ENCODE data around the gene DUS2. TPM values are rescaled to one million over a fixed set of nuclear protein-coding genes. Genes with fewer than 3 reads are reported as not detected.
"Not testable (repeated sequence)": the region's sequence is repeated elsewhere in the genome, so short reads cannot be mapped to it uniquely, and the experiment has no call there.

DUS2 gene
- total and polyA plus RNA-seq, 2 experiments from 2014 or later = 21.3 to 29.7 TPM

GRCh38 chr16:68111379-68111778 lies 88.3 kb downstream of the DUS2 start:
- Histone ChIP-seq H3K9me3 (ENCODE audit: low read depth) (no peaks in the 10 kb centered on the region), H3K4me3 (no peak overlapping the region), H3K4me1 (ENCODE audit: low read depth) (no peaks in the 10 kb centered on the region), H3K27me3 (no peaks in the 10 kb centered on the region), H3K27ac (no peak overlapping the region), H3K36me3 (no peaks in the 10 kb centered on the region)
- TF ChIP-seq, protein P1, sequence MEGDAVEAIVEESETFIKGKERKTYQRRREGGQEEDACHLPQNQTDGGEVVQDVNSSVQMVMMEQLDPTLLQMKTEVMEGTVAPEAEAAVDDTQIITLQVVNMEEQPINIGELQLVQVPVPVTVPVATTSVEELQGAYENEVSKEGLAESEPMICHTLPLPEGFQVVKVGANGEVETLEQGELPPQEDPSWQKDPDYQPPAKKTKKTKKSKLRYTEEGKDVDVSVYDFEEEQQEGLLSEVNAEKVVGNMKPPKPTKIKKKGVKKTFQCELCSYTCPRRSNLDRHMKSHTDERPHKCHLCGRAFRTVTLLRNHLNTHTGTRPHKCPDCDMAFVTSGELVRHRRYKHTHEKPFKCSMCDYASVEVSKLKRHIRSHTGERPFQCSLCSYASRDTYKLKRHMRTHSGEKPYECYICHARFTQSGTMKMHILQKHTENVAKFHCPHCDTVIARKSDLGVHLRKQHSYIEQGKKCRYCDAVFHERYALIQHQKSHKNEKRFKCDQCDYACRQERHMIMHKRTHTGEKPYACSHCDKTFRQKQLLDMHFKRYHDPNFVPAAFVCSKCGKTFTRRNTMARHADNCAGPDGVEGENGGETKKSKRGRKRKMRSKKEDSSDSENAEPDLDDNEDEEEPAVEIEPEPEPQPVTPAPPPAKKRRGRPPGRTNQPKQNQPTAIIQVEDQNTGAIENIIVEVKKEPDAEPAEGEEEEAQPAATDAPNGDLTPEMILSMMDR (IDR thresholded peaks at IDR 0.05; ENCODE audit: low read depth, low read length) = no peak
- no peak for DNase-seq (ENCODE audit: low read depth in 1 of 2, low spot score in 1 of 2)

DNA sequence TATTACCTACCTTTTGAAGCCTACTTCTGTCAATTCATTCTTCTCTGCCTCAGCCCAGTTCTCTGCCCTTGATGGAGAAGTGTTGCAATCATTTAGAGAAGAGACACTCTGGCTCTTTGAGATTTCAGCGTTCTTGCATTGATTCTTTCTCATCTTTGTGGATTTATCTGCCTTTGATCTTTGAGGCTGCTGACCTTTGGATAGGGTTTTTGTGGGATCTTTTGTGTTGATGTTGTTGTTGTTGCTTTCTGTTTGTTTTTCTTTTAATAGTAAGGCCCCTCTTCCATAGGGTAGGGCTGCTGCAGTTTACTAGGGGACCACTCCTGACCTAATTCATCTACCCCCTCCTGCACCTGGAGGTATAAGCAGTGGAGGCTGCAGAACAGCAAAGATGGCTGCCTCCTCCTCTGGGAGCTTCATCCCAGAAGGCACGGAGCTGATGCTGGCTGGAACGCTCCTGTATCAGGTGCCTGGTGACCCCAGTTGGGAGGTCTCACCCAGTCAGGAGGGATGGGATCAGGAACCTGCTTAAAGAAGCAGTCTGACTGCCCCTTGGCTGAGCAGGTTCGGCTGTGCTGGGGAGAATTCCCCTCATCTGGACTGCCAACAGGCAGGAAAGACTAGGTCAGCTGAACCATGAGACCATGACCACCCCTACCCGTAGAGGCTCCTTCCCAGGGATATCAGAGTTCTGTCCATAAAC lies 90.1 kb downstream of the DUS2 start:
- no peaks in the 10 kb centered on the region for H3K9me3 ChIP-seq (ENCODE audit: low read depth)
- no peak overlapping the region for H3K4me3 ChIP-seq
- H3K27me3 ChIP-seq = no peaks in the 10 kb centered on the region
- no peak for DNase-seq (ENCODE audit: low read depth in 1 of 2, low spot score in 1 of 2)
- H3K27ac ChIP-seq = no peak overlapping the region
- TF ChIP-seq, protein P1 (IDR thresholded peaks at IDR 0.05; ENCODE audit: low read depth, low read length) = no peak
- no peaks in the 10 kb centered on the region for H3K36me3 ChIP-seq
- no peaks in the 10 kb centered on the region for H3K4me1 ChIP-seq (ENCODE audit: low read depth)

- TF ChIP-seq, protein P1 (IDR thresholded peaks at IDR 0.05; ENCODE audit: low read depth, low read length) = no peak
These were observed 90.7 kb downstream of the DUS2 start for GRCh38 chr16:68113765-68114240.

GRCh38 chr16:68114939-68115338 lies 91.9 kb downstream of the DUS2 start:
- peak in 1 of 2 donors; percentile 15 for DNase-seq (ENCODE audit: low read depth in 1 of 2, low spot score in 1 of 2)
- not testable (repeated sequence) for H3K27ac ChIP-seq; H3K36me3 ChIP-seq; H3K27me3 ChIP-seq; H3K4me3 ChIP-seq; H3K9me3 ChIP-seq (ENCODE audit: low read depth); H3K4me1 ChIP-seq (ENCODE audit: low read depth)

More at GRCh38 chr16:68113765-68114240, 90.7 kb downstream of the DUS2 start:
- Histone ChIP-seq H3K36me3 (no peaks in the 10 kb centered on the region), H3K27me3 (no peaks in the 10 kb centered on the region), H3K4me3 (no peak overlapping the region), H3K27ac (no peak overlapping the region), H3K4me1 (ENCODE audit: low read depth) (no peaks in the 10 kb centered on the region), H3K9me3 (ENCODE audit: low read depth) (no peaks in the 10 kb centered on the region)
- no peak for DNase-seq (ENCODE audit: low read depth in 1 of 2, low spot score in 1 of 2)

GRCh38 chr16:68115851-68116250 lies 92.8 kb downstream of the DUS2 start:
- DNase-seq (ENCODE audit: low read depth in 1 of 2, low spot score in 1 of 2) = no peak
- Histone ChIP-seq H3K27me3 (no peaks in the 10 kb centered on the region), H3K36me3 (no peaks in the 10 kb centered on the region), H3K4me1 (ENCODE audit: low read depth) (no peaks in the 10 kb centered on the region), H3K27ac (no peak overlapping the region), H3K4me3 (no peak overlapping the region), H3K9me3 (ENCODE audit: low read depth) (no peaks in the 10 kb centered on the region)
- TF ChIP-seq, protein P1 (IDR thresholded peaks at IDR 0.05; ENCODE audit: low read depth, low read length) = no peak

- no peak overlapping the region for H3K27ac ChIP-seq
- peak in 1 of 2 donors; percentile 59 for DNase-seq (ENCODE audit: low read depth in 1 of 2, low spot score in 1 of 2)
- H3K4me3 ChIP-seq = no peak overlapping the region
- no peaks in the 10 kb centered on the region for H3K4me1 ChIP-seq (ENCODE audit: low read depth)
- no peaks in the 10 kb centered on the region for H3K36me3 ChIP-seq
- no peaks in the 10 kb centered on the region for H3K27me3 ChIP-seq
- TF ChIP-seq, protein P1 (IDR thresholded peaks at IDR 0.05; ENCODE audit: low read depth, low read length) = peak; percentile 61
- no peaks in the 10 kb centered on the region for H3K9me3 ChIP-seq (ENCODE audit: low read depth)
These were observed 93.3 kb downstream of the DUS2 start for GRCh38 chr16:68116256-68116867.
